ENCODE measurements around the gene ACSS1.

ACSS1 gene

GRCh38 chr20:25046181-25046641, 11.7 kb downstream of the ACSS1 start:
- DNase-seq: no peak

- no peak for DNase-seq
These were observed 12.6 kb downstream of the ACSS1 start for GRCh38 chr20:25045343-25045712.

- DNase-seq: no peak
These were observed 13.1 kb downstream of the ACSS1 start for GRCh38 chr20:25044660-25045342.

- no peak for DNase-seq
These were observed 13.7 kb downstream of the ACSS1 start for GRCh38 chr20:25044261-25044560.

GRCh38 chr20:25043499-25044260, 14.3 kb downstream of the ACSS1 start:
- DNase-seq: no peak

GRCh38 chr20:25042531-25043498, 15.1 kb downstream of the ACSS1 start:
- no peak for DNase-seq

GRCh38 chr20:25041813-25042530, 16.0 kb downstream of the ACSS1 start:
- DNase-seq: no peak

GRCh38 chr20:25040438-25040831, 17.5 kb downstream of the ACSS1 start:
- DNase-seq: no peak

GRCh38 chr20:25039697-25040437, 18.1 kb downstream of the ACSS1 start:
- DNase-seq: no peak

- no peak for DNase-seq
These were observed 19.3 kb downstream of the ACSS1 start for GRCh38 chr20:25038591-25039015.

GRCh38 chr20:25038103-25038410, 19.9 kb downstream of the ACSS1 start:
- no peak for DNase-seq

- no peak for DNase-seq
These were observed 20.4 kb downstream of the ACSS1 start for GRCh38 chr20:25037288-25038102.

- no peak for DNase-seq
These were observed 21.5 kb downstream of the ACSS1 start for GRCh38 chr20:25036331-25036936.

GRCh38 chr20:25035921-25036320, 22.0 kb downstream of the ACSS1 start:
- no peak for DNase-seq

GRCh38 chr20:25033924-25034300, 24.0 kb downstream of the ACSS1 start:
- no peak for DNase-seq

- DNase-seq: no peak
These were observed 24.5 kb downstream of the ACSS1 start for GRCh38 chr20:25033265-25033923.

GRCh38 chr20:25032478-25033264, 25.3 kb downstream of the ACSS1 start:
- DNase-seq: no peak

GRCh38 chr20:25032065-25032477, 25.9 kb downstream of the ACSS1 start:
- DNase-seq: no peak

GRCh38 chr20:25031241-25031640, 26.7 kb downstream of the ACSS1 start:
- no peak for DNase-seq
